SK-N-SH treated with all-trans-retinoic acid at 6 μM for 48 hours (cell line): ENCODE results near the gene GRK5.

Experiments
- ATAC-seq: fragments of 200-7000 bp; cut with Tn5 transposase; 3 replicates; pipeline ENCODE4 v1.9.1; 2020; ENCODE audit warnings: mild to moderate bottlenecking, moderate library complexity
- ARNTL ChIP-seq: fragments of 450-650 bp; formaldehyde crosslinking; IDR thresholded peaks from 2 replicates; pipeline ENCODE4 v1.5.0; 2020; ENCODE audit warnings: low read depth, mild to moderate bottlenecking, moderate library complexity, borderline replicate concordance
- BACH2 ChIP-seq: fragments of 250-450 bp; sonication (Bioruptor Pico); IDR thresholded peaks from 2 replicates; pipeline ENCODE4 v1.9.0; 2021; ENCODE audit warnings: mild to moderate bottlenecking, borderline replicate concordance
- CREB5 ChIP-seq: fragments of 250-450 bp; sonication (Bioruptor Pico); IDR thresholded peaks from 2 replicates; pipeline ENCODE4 v1.5.1; 2020; ENCODE audit warnings: low read depth, mild to moderate bottlenecking, moderate library complexity
- CSDC2 ChIP-seq: fragments of 250-450 bp; sonication (Bioruptor Pico); IDR thresholded peaks from 2 replicates; pipeline ENCODE4 v1.5.0; 2020; ENCODE audit warnings: mild to moderate bottlenecking, moderate library complexity
- ESRRG ChIP-seq: fragments of 250-450 bp; sonication (Bioruptor Pico); IDR thresholded peaks from 2 replicates; pipeline ENCODE4 v1.6.1; 2021; ENCODE audit warnings: mild to moderate bottlenecking
- GLIS3 ChIP-seq: fragments of 250-450 bp; sonication (Bioruptor Pico); IDR thresholded peaks from 2 replicates; pipeline ENCODE4 v1.5.0; 2020; ENCODE audit warnings: mild to moderate bottlenecking, moderate library complexity
- ISL1 ChIP-seq: fragments of 250-450 bp; sonication (Bioruptor Pico); IDR thresholded peaks from 2 replicates; pipeline ENCODE4 v2.1.2; 2022; ENCODE audit warnings: mild to moderate bottlenecking, moderate library complexity
- PATZ1 ChIP-seq: fragments of 250-450 bp; sonication (Bioruptor Pico); IDR thresholded peaks from 2 replicates; pipeline ENCODE4 v1.8.0; 2020; ENCODE audit warnings: mild to moderate bottlenecking, moderate library complexity, borderline replicate concordance
- POU6F1 ChIP-seq: fragments of 250-450 bp; sonication (Bioruptor Pico); IDR thresholded peaks from 2 replicates; pipeline ENCODE4 v1.8.0; 2021; ENCODE audit warnings: low read depth, mild to moderate bottlenecking, moderate library complexity, borderline replicate concordance
- PPARA ChIP-seq: fragments of 250-450 bp; sonication (Bioruptor Pico); IDR thresholded peaks from 2 replicates; pipeline ENCODE4 v1.5.0; 2020; ENCODE audit warnings: mild to moderate bottlenecking, borderline replicate concordance
- RARB ChIP-seq: fragments of 250-450 bp; sonication (Bioruptor Pico); IDR thresholded peaks from 2 replicates; pipeline ENCODE4 v1.8.0; 2021; ENCODE audit warnings: mild to moderate bottlenecking, moderate library complexity
- SNAI2 ChIP-seq: fragments of 250-450 bp; sonication (Bioruptor Pico); IDR thresholded peaks from 2 replicates; pipeline ENCODE4 v1.5.0; 2020; ENCODE audit warnings: mild to moderate bottlenecking, moderate library complexity
- TCF4 ChIP-seq: fragments of 250-450 bp; sonication (Bioruptor Pico); IDR thresholded peaks from 2 replicates; pipeline ENCODE4 v1.8.0; 2021; ENCODE audit warnings: mild to moderate bottlenecking, moderate library complexity, borderline replicate concordance
- TOX ChIP-seq: fragments of 250-450 bp; sonication (Bioruptor Pico); IDR thresholded peaks from 2 replicates; pipeline ENCODE4 v1.8.0; 2021; ENCODE audit warnings: mild to moderate bottlenecking, moderate library complexity, borderline replicate concordance
- TSHZ2 ChIP-seq: fragments of 250-450 bp; sonication (Bioruptor Pico); IDR thresholded peaks from 2 replicates; pipeline ENCODE4 v1.5.0; 2020; ENCODE audit warnings: mild to moderate bottlenecking, moderate library complexity
- ZC3H10 ChIP-seq: fragments of 250-450 bp; sonication (Bioruptor Pico); IDR thresholded peaks from 2 replicates; pipeline ENCODE4 v1.5.1; 2021; ENCODE audit warnings: mild to moderate bottlenecking, moderate library complexity
- ZFP3 ChIP-seq: fragments of 250-450 bp; sonication (Bioruptor Pico); IDR thresholded peaks from 2 replicates; pipeline ENCODE4 v1.5.0; 2020; ENCODE audit warnings: mild to moderate bottlenecking, moderate library complexity
- ZFP30 ChIP-seq: fragments of 450-650 bp; formaldehyde crosslinking; IDR thresholded peaks from 2 replicates; pipeline ENCODE4 v1.5.0; 2022; ENCODE audit warnings: mild to moderate bottlenecking, moderate library complexity
- ZNF565 ChIP-seq: fragments of 450-650 bp; formaldehyde crosslinking; conservative IDR thresholded peaks from 2 replicates; pipeline ENCODE4 v1.5.0; 2020; ENCODE audit warnings: low read depth, mild to moderate bottlenecking, moderate library complexity
- ZNF70 ChIP-seq: fragments of 450-650 bp; formaldehyde crosslinking; IDR thresholded peaks from 2 replicates; pipeline ENCODE4 v1.5.0; 2020; ENCODE audit warnings: mild to moderate bottlenecking, moderate library complexity
- ZNF8 ChIP-seq: fragments of 450-650 bp; formaldehyde crosslinking; IDR thresholded peaks from 2 replicates; pipeline ENCODE4 v1.5.0; 2020; ENCODE audit warnings: mild to moderate bottlenecking, moderate library complexity

GRK5 gene

GRCh38 chr10:119377451-119377957 lies 170.1 kb downstream of the GRK5 start:
- ATAC-seq, result no peak
- no peak for TF ChIP-seq PPARA (CRISPR knock-in tag)
- no peak for TF ChIP-seq POU6F1 (CRISPR knock-in tag)
- no peak for TF ChIP-seq TOX
- TF ChIP-seq CSDC2 (CRISPR knock-in tag), result no peak
- TF ChIP-seq ARNTL, result no peak
- no peak for TF ChIP-seq ZNF70 (CRISPR knock-in tag)
- TF ChIP-seq RARB (CRISPR knock-in tag), result no peak
- TF ChIP-seq ISL1, result no peak
- no peak for TF ChIP-seq GLIS3 (CRISPR knock-in tag)
- no peak for TF ChIP-seq TCF4 (CRISPR knock-in tag)
- no peak for TF ChIP-seq ZNF8 (CRISPR knock-in tag)
- TF ChIP-seq SNAI2, result no peak
- no peak for TF ChIP-seq ZFP30 (CRISPR knock-in tag)
- TF ChIP-seq TSHZ2 (CRISPR knock-in tag), result no peak
- TF ChIP-seq BACH2 (CRISPR knock-in tag), result no peak
- TF ChIP-seq ZFP3 (CRISPR knock-in tag), result no peak
- TF ChIP-seq PATZ1 (CRISPR knock-in tag), result no peak
- no peak for TF ChIP-seq ZNF565
- TF ChIP-seq CREB5 (CRISPR knock-in tag), result no peak
- TF ChIP-seq ESRRG (CRISPR knock-in tag), result no peak

GRCh38 chr10:119377958-119378736 lies 170.8 kb downstream of the GRK5 start:
- no peak for ATAC-seq
- no peak for TF ChIP-seq ZNF565
- TF ChIP-seq TCF4 (CRISPR knock-in tag), result no peak
- TF ChIP-seq RARB (CRISPR knock-in tag), result no peak
- TF ChIP-seq PPARA (CRISPR knock-in tag), result no peak
- no peak for TF ChIP-seq GLIS3 (CRISPR knock-in tag)
- TF ChIP-seq ZFP3 (CRISPR knock-in tag), result no peak
- TF ChIP-seq TSHZ2 (CRISPR knock-in tag), result no peak
- no peak for TF ChIP-seq ZC3H10
- no peak for TF ChIP-seq ZNF70 (CRISPR knock-in tag)
- TF ChIP-seq ZFP30 (CRISPR knock-in tag), result no peak
- TF ChIP-seq TOX, result no peak
- no peak for TF ChIP-seq ZNF8 (CRISPR knock-in tag)
- no peak for TF ChIP-seq ARNTL
- no peak for TF ChIP-seq POU6F1 (CRISPR knock-in tag)
- TF ChIP-seq SNAI2, result no peak
- no peak for TF ChIP-seq CSDC2 (CRISPR knock-in tag)
- TF ChIP-seq PATZ1 (CRISPR knock-in tag), result no peak
- TF ChIP-seq ESRRG (CRISPR knock-in tag), result no peak
